AG10803 (cell line): ENCODE measurements around the gene EIF4G3.
"Not testable (repeated sequence)": the region's sequence is repeated elsewhere in the genome, so short reads cannot be mapped to it uniquely, and the experiment has no call there.

ENCODE experiments used
- DNase-seq: peaks from one replicate; pipeline ENCODE4 v3.0.0; 2010; ENCODE audit warnings: low read depth
- H3K4me3 ChIP-seq: 2 replicates; pipeline ENCODE4 v1.5.1; 2011; ENCODE audit warnings: mild to moderate bottlenecking, low read length, control low read depth
- CTCF ChIP-seq: conservative IDR thresholded peaks from 2 replicates; pipeline ENCODE4 v1.5.1; 2011; ENCODE audit warnings: mild to moderate bottlenecking, low read length, control low read depth, inconsistent platforms

The EIF4G3 gene

GRCh38 chr1:21184276-21184675 lies 7.6 kb upstream of the EIF4G3 start:
- no peak for TF ChIP-seq CTCF
- no peak overlapping the region for H3K4me3 ChIP-seq
- DNase-seq, result no peak

DNA sequence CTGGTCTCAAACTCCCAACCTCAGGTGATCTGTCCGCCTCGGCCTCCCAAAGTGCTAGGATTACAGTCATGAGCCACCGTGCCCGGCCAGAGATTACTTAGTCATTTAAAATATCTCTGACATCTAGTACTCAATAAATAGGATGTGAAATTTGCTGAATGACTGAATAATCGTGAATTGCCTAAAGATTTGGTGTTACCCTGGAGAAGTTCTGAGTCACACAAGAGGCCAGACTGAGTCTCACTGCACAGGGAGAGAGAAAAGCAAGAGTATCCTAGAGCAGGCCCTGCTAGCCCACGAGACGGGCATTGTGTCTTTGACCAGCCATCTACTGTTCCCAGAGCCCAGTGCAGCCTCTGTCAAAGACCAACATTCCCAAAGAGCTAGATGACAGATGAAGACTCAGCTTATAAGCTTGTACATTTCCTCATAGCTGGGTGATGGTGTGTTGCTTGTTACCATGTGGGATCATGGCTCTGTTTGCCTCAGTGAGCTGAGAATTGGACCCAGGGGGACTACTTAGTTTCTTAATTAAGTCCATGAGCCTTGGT lies 5.6 kb upstream of the EIF4G3 start:
- DNase-seq, result peak; percentile 73
- no peak overlapping the region for H3K4me3 ChIP-seq
- TF ChIP-seq CTCF, result no peak

DNA sequence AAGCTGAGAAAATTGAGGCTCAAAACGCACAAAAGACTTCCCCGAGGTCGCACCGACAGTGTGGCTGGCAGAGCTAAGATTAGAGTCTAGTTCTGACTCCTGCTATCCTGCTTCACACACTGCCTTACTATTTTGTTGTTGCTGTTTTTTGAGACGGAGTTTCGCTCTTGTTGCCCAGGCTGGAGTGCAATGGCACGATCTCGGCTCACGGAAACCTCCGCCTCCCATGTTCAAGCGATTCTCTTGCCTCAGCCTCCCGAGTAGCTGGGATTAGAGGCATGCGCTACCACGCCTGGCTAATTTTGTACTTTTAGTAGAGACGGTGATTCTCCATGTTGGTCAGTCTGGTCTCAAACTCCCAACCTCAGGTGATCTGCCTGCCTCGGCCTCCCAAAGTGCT lies 1.6 kb upstream of the EIF4G3 start:
- not testable (repeated sequence) for DNase-seq, H3K4me3 ChIP-seq

DNA sequence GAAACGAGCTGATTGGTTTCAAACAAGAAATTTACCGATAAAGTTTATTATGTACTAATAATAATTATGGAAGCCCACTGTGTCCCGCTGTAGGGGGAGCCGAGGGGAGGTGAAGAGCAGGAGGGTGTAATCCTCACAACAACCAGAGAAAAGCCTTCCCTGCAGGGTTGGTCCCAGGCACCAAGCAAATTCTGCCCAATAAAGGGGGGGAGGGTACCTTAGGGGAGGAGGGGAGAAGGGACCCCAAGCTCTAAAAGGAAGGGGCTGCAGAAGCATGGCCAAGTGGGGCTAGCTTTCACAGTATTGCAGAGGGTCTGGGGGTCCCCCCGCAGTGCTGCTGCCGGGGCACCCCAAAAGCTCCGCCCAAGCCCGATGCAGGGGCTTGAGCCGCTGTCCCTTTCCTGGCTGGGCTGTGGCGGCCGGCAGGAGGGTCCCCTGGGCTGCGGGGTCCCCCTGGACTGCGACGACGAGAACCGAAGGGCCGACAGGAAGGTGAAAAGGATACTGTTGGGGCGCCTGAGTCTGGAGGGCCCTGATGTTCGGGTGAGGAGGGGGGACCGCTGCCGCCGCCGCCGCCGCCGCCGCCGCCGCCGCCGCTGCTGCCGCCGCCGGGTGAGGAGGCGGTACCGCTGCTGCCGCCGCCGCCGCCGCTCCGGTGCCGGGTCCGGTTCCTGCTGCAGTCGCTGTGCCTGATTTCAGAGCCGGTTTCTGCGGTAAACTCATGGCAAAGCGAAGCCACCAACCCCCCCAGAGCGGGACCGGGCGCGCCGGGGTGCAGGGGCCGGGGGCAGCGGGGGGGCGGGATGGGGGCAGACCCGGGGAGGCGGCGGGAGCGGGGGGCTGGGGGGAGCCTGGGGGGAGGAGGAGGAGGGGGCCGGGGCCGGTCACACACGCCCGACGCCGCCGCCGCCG lies 771 bp downstream of the EIF4G3 start:
- peak; percentile 12; the same call in 1 of the 2 replicates for TF ChIP-seq CTCF
- DNase-seq, result no peak
- peak overlapping the region; percentile 92 for H3K4me3 ChIP-seq

GRCh38 chr1:21175324-21175669 lies 1.4 kb downstream of the EIF4G3 start:
- TF ChIP-seq CTCF, result no peak
- peak overlapping the region; percentile 92 for H3K4me3 ChIP-seq
- DNase-seq, result peak; percentile 42

- peak overlapping the region; percentile 92 for H3K4me3 ChIP-seq
- DNase-seq, result peak; percentile 76
- no peak for TF ChIP-seq CTCF
These were observed 1.9 kb downstream of the EIF4G3 start for GRCh38 chr1:21174654-21175323.

DNA sequence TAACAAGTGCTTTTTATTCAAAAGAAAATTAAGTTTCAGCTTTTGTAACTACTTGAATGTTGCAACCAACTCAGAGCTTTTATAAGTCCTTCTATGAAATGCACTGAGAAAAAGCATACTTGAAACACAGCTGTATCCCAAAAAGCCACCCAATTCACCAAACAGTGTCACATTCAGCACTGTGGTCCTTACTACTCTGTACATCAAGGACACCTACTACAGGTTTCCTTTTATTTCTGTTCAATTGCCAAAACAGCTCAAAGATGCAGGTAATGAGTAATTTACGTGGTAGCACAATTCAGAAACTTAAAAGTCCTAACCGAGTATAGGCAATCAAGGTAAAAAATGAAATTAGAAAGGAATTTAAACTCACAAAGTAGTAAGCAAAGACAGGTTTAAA lies 2.5 kb downstream of the EIF4G3 start:
- TF ChIP-seq CTCF, result no peak
- no peak for DNase-seq
- H3K4me3 ChIP-seq, result peak overlapping the region; percentile 92

DNA sequence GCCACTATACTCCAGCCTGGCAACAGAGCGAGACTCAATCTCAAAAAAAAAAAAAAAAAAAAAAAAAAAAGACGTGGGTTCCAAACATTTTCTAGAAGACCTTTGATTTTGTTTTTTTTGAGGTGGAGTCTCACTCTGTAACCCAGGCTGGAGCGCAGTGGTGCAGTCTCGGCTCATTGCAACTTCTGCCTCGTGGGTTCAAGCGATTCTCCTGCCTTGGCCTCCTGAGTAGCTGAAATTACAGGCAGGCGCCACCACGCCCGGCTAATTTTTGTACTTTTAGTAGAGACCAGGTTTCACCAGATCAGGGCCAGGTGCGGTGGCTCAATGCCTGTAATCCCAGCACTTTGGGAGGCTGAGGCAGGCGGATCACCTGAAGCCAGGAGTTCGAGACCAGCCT lies 3.6 kb downstream of the EIF4G3 start:
- DNase-seq, H3K4me3 ChIP-seq: not testable (repeated sequence)

DNA sequence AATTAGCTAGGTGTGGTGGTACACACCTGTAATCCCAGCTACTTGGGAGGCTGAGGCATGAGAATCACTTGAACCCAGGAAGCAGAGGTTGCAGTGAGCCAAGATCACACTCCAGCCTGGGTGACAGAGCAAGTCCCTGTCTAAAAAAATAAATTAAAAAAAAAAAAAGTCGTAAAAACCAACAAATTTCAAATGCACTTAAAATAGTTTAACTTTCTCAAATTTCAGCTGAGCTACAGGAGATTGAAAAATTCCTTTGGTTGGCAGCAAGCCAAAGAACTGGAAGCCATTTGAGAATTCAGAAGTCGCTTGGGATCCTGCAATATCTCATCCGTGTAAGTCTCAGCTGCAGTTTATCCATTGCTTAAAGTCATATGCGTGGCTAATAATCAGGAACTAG lies 5.9 kb downstream of the EIF4G3 start:
- H3K4me3 ChIP-seq, result not testable (repeated sequence)

More for the DNA sequence above, 5.9 kb downstream of the EIF4G3 start:
- peak; percentile 68 for DNase-seq
